AML-193 (cell line): Measurements from ENCODE around the gene VWC2.
A peak's percentile ranks its signal among the peaks of the same experiment; 100 is the strongest.

ENCODE experiments used
- DNase-seq, 2 experiments: peaks; one replicate each; lab custom pipeline; 2025; lab: John Stamatoyannopoulos, UW

Gene VWC2

GRCh38 chr7:49783446-49783845 lies 10.0 kb downstream of the VWC2 start:
- no peak for DNase-seq

GRCh38 chr7:49787980-49788379 lies 14.5 kb downstream of the VWC2 start:
- DNase-seq, result no peak

- no peak for DNase-seq
These were observed 15.1 kb downstream of the VWC2 start for GRCh38 chr7:49788455-49789059.

GRCh38 chr7:49789736-49790135 lies 16.3 kb downstream of the VWC2 start:
- DNase-seq, result no peak

GRCh38 chr7:49790209-49790608 lies 16.8 kb downstream of the VWC2 start:
- no peak for DNase-seq

- peak in 1 of 2 experiments; percentile 0 for DNase-seq
These were observed 17.8 kb downstream of the VWC2 start for GRCh38 chr7:49791088-49791741.

- no peak for DNase-seq
These were observed 24.7 kb downstream of the VWC2 start for GRCh38 chr7:49797987-49798660.

- no peak for DNase-seq
These were observed 26.6 kb downstream of the VWC2 start for GRCh38 chr7:49800031-49800430.

- DNase-seq, result no peak
These were observed 29.2 kb downstream of the VWC2 start for GRCh38 chr7:49802600-49802999.

- DNase-seq, result no peak
These were observed 30.4 kb downstream of the VWC2 start for GRCh38 chr7:49803812-49804211.

- DNase-seq, result no peak
These were observed 32.1 kb downstream of the VWC2 start for GRCh38 chr7:49805371-49806007.

GRCh38 chr7:49812534-49812933 lies 39.1 kb downstream of the VWC2 start:
- no peak for DNase-seq

- no peak for DNase-seq
These were observed 43.8 kb downstream of the VWC2 start for GRCh38 chr7:49817279-49817678.

GRCh38 chr7:49821181-49821580 lies 47.7 kb downstream of the VWC2 start:
- no peak for DNase-seq

- DNase-seq, result no peak
These were observed 49.4 kb downstream of the VWC2 start for GRCh38 chr7:49822856-49823255.

- DNase-seq, result no peak
These were observed 50.1 kb downstream of the VWC2 start for GRCh38 chr7:49823566-49823965.

- no peak for DNase-seq
These were observed 66.6 kb downstream of the VWC2 start for GRCh38 chr7:49839863-49840645.

GRCh38 chr7:49840751-49841405 lies 67.4 kb downstream of the VWC2 start:
- DNase-seq, result no peak

GRCh38 chr7:49845626-49846025 lies 72.2 kb downstream of the VWC2 start:
- DNase-seq, result no peak

GRCh38 chr7:49848211-49848841 lies 74.9 kb downstream of the VWC2 start:
- DNase-seq, result no peak
